ENCODE results near the gene P3H1.
A peak's percentile ranks its signal among the peaks of the same experiment; 100 is the strongest.
"Not testable (repeated sequence)": the region's sequence is repeated elsewhere in the genome, so short reads cannot be mapped to it uniquely, and the experiment has no call there.

Gene P3H1

DNA sequence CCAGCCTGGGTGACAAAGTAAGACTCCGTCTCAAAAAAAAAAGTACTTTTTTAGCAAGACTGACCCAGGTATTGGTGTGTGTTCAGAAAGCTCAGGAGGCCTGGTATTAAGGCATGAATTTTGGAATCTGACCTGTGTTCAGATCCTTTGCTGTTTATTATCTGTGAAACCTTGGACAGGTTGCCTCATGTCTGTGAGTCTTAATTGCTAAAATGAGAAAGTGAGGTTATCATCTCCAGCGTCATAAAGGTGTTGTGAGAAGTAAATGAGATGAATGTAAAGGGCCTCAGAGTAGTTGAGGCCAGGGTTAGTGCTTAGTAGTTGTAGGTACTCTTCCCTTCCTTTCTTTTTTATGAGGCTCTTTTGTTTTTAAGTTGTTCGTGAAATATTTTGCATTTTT lies 3.0 kb upstream of the P3H1 start:
- DNase-seq = no peak

DNA sequence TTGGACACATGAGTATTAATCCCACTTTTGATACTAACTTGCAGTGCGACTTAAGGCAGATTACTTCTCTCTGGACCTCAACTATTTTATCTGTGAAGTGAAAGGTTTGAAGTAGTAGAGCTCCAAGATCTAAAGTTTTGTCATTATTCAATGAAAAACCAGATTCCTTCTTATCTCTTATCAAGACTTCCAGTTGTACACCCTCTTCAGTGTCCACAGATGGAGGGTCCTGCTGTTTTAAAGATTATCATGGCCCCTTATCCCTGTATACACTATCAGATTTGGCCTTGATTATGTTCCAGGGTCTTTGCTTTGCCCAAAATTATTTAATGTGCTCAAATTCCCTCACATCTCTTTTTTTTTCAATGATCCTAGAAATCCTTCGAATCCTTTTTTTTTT lies 1.3 kb upstream of the P3H1 start:
- DNase-seq = no peak

DNA sequence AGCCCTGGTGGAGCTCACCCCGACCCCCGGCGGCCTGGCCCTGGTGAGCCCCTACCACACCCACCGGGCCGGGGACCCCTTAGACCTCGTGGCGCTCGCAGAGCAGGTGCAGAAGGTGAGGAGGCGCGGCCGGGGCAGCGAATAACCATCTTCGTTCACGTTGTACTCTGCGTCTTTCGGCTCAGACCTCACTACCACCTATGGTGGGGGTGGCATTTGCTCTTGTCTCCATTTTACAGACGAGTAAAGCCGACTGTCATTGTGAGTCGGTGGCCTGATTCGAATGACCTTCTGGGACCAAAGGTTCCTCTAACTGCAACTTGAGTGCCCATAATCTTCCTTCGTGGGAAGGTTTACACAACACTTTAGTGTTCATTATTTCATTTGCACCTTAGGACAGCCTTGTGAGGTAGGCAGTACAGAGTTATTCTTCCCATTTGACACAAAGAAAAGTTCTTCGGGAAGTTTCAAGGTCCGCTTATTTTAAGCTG lies 727 bp upstream of the P3H1 start:
- peak; percentile 76 for DNase-seq

DNA sequence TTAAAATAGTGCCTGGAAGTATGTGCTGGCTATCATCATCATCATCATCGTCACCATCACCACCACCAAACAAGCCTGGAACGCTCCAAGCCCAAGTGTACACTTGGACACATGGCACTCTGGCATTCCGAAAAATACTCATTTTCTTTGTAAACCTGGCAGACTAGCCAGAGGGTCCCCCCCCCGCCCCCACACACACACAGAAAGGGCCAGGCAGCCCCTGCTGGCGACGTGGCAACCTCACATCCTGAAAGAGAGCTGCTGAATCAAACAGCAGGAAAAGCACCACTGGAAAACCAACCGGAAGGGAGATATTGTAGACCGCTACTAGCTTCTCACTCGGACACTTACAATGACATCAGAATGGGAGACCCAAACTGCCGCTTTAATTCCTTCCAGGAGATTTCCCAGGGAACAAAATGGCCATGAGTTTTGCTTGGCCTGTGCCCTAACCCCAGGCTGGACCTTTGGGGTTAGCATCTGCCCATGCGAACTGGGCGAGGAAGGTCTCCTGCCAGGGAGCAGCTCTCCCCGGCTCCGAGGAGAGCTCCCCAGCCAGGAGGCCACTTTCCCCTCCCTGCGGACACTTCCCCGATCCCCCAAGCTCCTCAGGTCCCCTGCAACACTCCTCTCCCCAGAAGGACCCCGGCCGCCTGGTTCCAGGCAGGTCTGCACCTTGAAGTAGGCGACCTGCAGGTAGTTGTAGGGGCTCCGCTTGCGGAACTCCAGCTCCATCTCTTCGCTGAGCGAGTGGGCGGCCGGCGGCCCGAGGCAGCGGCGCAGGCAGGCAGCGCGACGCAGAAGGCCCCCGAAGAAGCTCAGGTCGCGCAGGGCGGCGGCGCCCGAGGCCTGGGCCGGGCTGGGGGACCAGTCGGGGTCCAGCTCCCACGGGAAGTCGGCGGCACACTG lies 742 bp downstream of the P3H1 start:
- peak; percentile 75 for DNase-seq

DNA sequence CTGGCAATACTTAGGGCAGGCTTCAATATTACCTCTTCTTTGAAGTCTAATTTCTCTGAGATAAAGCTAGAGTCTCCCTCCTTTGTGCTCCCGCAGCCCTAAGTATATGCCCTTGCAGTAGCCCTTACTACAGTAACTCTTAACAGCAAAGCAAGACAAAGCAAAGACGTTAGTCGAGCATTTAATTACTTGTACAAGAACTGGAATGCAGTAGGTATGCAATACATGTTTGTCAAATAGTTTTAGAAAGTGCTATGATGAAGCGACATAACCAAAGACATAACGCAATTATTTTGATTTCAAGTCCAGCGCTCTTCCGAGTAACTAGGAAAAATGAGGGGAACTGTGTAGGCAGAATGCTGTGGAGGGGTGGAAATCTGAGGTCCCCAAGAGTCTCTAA lies 1.6 kb downstream of the P3H1 start:
- no peak for DNase-seq

DNA sequence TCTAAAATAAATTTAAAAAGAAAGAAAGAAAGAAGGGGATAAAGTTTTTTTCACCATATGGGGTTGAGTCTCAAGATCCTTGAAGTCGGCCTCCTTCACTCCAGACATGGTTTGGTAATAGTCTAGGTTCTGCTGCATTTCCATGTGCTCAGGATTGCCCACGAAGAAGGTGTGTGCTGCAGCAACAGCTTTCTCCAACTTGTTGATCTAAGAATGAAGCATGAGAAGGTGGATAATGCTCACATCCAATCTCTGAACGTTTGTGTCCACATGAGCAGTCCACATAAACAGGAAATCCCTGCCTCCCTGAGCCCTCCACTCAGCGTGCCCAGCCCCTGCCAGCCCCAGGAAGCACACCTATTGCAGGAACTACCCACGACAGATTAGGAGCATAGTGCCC lies 4.6 kb downstream of the P3H1 start:
- DNase-seq = no peak

DNA sequence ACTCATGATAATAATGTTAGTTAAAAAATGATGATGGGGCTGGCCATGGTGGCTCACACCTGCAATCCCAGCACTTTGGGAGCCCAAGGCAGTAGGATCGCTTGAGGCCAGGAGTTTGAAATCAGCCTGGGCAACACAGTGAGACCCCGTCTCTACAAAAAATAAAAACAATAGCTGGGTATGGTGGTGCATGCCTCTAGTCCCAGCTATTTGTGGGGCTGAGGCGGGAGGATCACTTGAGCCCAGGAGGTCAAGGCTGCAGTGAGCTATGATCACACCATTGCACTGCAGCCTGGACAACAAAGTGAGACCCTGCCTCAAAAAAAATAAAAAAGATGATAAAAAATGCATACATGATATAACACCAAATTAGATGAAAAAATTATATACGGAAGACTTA lies 5.3 kb downstream of the P3H1 start:
- no peak for DNase-seq

DNA sequence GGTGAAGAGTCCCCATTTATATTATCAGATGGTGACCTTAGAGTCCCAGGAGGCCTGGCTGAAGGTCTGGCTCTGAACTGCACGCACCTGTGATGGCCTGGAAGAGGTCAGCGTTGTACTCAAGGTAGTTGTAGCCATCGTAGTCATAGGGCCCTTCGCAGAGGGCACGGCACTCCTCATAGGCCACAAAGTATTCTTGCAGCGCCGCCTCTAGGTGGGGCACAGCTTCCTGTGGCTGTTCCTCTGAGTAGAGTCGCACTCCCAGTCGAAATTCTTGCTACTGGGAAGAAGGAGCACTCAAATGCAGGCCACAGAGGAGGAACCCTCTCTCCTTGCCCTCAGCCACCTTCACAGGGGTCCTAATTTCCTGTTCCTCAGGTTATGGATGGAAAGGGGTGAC lies 7.7 kb downstream of the P3H1 start:
- no peak for DNase-seq

DNA sequence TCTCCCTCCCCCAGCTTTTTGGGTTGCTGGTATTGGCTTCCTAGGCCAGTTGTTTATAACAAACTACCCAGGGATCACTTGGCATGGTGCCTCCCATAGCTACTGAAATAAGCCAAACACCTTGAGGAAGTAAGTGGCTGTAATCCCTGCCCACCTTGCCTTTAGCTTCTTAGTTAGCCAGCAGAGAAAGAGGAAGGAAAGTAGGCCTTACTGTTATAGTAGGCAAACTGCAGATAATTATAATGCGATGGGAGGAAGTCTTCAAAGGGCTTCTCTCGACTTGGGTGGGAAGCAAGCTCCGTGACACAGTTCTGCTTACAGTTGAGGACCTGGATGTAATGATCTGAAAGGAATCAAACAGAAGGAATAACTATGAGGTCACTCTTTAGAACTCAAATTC lies 8.2 kb downstream of the P3H1 start:
- no peak for DNase-seq

DNA sequence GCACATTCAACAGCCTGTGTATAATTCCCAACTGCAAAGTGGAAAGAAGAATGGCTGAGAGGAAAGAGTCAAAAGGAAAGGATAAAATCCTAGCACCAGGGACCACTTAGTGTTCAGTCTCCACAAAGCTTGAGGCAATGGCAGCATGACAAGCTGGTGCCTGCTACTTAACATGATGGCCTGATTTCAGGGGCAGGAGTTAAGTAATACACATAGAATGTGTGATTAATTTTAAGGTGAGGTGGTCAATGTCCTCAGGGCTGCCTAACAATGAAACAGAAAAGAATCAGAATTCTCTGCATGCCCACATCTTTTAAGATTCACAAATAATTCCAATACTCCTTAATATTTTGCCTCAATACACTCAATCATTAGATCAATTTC lies 8.9 kb downstream of the P3H1 start:
- no peak for DNase-seq

DNA sequence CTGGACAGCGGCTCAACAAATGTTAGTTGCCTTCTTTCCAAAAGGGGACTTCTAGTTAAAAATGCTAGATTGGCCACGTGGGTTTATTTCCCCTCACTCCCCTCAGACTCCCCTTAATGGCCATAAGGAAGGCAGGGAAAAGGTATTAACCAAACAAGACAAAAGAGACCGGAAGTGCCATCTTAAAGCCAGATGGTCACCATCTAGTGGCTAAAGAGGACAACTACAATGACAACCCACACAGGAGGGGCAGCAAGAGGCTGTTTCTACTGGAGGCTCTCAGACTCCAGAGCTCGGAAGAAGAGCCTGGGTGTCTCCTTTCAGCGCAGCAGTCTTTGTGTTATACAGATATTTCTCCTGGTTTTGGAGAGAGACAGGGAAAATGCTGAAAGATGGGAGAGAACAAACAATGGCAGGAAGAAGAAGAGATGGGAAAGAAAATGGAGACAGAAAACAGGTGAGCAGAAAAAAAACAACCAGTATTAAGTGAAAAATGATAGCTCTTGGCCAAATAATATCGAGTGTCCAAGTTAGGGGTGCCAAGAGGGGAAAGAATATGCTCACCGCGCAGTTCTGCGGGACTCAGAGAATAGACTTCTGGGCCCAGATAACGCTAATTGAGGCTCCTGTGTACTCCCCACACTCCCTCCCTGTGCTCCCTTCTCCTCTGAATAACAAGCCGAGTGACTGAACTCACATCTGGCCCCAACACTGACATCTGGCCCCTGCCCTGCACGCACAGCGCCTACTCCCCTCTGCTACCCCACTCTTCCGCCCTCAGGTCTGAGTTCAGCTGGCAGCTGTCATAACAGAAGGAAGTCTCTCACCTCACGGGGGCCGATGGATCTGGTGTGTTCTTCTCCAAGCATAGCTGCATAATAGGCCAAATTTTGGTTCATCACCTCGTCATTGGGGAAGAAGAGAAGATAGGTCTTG lies 9.6 kb downstream of the P3H1 start:
- peak; percentile 89 for DNase-seq

DNA sequence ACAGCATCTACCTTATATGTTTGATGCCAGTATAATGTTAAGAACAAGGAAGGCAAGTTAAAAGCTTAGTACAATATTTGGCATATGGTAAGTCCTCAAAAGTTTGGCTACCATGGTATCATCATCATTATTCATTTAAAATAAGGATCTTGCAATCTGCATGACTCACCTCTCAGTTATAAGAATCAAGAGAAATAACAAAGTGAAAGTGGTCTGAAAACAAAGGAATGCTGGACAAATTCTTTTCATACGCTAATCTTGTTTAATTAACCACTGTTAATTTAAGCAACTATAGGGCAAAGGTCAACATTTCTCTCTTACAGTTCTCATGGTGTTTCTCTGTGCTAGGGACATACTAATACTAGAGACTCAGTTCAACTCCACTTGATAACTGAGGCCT lies 13.8 kb downstream of the P3H1 start:
- DNase-seq = no peak

DNA sequence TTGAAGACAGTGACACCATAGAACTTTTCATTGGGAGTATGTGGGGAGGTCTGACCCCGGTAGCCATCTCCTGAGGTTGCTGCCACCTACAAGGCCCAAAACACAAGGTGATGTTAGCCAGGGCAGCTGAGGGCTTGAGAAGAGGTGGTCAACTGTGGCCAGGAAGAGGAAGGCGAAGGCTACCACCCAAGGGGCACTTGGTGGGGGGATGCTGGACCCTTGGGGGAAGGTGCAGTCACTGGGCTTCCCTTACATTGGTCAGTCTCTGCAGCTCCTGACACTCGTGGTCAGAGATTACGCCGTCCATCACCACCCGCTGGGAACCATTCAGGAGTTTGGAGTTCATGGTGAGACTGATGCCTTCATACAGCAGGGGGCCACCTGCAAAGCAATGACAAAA lies 14.5 kb downstream of the P3H1 start:
- no peak for DNase-seq

DNA sequence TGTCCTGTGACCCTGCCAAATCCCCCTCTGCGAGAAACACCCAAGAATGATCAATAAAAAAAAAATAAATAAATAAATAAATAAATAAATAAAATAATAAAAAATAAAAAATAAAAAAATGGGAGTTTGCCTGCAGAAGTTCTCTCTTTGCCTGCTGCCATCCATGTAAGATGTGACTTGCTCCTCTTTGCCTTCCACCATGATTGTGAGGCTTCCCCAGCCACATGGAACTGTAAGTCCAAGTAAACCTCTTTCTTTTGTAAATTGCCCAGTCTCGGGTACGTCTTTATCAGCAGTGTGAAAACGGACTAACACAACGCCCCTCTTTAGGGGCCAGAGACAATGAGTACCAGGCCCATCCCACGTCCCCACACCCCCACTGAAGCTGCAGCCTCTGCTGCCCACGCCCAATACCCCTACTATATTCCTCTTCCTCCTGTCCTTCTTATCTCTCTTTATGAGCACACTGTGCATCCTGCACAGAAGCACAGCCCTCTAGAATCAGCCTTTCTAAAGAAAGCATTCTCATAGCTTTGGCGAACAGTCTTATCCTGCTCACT lies 15.2 kb downstream of the P3H1 start:
- not testable (repeated sequence) for DNase-seq

DNA sequence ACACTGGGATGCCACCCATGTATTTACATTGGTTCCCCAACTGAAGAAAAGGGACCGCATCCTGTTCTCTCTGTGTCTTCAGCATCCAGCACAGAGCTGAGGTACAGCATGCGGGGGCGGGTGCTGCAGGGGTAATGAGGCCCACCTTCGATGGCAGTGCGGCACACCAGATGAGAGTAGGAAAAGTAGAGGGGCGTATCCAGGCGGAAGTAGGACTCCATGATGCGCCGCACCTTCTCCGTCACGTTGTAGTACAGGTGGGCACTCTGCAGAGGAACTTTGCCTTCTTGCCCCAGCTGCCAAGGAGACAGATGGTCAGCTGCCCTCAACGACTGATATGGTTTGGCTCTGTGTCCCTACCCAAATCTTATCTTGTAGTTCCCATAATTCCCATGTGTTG lies 16.8 kb downstream of the P3H1 start:
- no peak for DNase-seq

DNA sequence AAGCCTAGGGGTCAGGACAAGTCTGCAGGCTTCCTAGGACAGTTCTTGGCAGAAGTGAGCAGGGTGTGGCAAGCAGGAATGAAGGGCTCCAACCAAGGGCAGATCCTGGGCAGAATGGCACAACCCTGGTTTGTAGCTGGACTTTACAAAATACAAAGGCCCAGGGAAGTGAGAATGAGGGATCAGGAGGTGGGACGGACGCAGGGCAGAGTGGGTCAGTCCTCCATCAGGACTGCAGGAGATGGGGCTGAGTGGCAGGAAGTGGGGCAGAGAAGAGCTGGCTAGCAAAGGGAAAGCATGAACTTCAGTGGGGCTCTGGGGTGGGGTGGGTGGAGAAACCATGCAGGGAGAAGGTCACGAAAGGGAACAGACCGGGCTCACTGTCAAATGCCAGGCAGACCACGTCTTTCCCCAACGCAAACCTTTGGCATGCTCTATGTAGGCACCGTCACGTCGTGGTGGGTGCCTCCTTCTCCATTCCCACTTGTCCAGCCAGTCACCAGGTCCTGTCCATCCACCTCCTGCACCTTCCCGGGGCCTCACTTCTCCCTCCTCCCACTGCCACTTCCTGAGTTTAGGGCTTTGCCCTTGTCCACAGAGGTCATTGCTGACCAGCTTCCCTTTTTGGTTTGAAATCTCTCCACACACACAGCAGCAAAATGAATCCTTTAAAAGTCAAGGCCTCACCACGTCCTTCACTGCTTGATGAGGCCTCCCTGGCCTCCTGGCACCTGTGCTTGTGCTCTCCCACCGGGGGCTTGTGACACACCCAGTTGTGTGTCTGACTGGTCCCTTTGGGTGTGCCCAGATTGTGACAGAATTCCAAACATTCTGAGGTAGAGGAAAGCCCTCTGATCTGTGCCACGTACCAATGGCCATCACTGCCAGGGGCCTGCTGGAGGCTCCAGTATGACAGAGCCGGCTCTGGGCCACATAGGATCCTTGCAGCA lies 18.1 kb downstream of the P3H1 start:
- DNase-seq = no peak

DNA sequence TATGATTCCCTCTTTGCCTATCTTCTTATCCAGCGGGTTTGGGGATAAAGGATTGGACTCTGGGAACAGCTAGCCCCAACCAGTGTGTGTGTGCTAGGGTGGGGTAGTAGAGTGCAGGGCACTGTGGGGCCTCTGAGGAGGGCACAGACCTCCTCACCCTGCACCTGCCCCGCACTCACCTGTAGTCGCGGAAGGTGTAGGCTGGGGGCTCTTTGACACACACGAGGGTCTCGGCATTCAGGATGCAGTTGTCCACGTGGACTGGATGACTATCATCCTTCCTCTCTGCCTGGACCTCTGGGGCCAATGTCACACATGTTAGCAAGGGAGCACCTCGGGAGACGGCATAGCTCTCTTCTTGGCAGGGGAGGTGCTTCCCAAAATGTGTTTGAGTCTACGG lies 18.8 kb downstream of the P3H1 start:
- DNase-seq = no peak

DNA sequence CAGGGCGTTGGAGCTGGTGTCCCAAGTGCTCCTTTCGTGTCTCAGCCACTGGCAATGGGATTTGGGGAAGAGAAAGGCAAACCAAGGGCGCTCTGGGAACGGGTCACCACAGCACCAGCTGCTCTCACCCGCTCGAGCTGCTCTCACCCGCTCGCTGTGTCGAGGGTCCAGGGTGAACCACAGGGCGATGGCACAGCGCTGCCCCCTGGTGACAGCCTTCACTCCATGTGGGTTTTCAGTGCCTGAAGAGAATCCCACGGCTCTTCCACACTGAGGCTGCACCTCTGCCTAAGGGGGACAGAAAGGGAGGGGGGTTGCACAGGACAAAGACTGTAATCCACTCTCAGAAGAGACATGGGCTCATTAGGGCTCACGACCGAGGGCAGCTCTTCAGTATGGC lies 19.7 kb downstream of the P3H1 start:
- DNase-seq = peak; percentile 43

DNA sequence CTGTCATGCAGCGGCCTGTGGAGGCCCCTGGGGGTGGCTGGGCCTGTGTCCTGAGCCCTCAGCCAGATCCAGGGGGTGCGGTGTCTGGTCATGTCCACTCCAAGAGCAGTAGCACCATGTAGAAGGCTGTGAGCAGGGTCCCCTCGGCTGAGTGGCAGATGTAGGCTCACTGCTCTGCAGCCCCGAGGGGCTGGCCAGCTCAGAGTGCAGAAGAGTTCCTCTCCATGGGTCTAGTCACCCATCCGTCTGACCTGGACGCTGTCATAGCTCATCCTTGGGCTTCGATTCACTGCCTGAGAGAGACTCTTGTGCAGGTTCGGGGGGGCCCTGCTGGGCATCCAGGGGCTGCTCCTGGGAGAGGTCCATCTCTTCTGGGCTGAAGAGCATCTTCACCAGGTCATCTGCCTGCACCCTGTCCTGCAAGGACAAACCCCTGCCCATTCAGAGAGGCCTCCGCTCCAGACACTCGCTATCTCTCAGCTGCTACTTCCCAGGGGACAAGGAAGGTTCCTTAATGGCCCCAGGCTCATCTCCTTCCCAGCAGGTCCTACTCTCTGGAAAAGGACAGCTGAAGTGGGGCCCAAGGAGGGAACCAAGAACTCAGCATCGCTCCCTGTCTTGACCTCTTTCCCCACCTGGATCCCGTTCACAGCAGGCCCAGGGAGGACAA lies 20.3 kb downstream of the P3H1 start:
- no peak for DNase-seq

DNA sequence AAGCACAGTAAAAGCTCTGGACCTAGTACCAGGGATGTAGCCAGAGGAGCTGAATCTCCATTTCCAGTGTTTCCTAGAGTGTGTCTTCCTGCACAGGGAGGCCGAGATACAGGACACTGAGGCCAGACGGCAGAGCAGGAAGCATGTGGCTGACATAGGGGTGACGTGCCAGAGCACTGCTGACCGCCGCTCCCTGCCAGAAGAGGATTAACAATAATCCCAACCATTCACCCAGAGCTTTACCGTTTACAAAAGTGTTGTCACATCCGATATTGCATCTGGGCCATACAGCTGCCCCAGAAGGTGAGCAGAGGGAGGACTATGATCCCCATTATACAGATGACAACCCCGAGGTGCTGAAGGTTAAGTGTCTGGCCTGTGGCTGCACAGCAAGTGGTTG lies 21.0 kb downstream of the P3H1 start:
- no peak for DNase-seq

DNA sequence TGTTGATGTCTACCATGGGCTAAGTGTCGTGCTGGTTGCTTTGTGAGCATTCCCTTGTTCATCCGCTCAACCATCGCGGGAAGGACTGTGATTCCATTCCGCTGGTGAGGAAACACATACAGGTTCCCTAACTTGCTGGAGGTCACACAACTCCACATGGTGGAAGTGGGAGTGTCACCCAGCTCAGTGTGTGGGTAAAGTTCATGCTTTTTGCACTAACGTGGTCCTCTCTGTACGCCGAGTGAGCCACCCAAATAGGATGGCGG lies 22.7 kb downstream of the P3H1 start:
- no peak for DNase-seq

Data from DMS53 (cell line).